Left hindlimb (tissue), 1 donor: ENCODE measurements around the gene COL13A1.

Experiments
- DNase-seq: peaks from one replicate; pipeline ENCODE4 v3.0.0-alpha.2; 2018

COL13A1 gene

GRCh38 chr10:69825604-69826003, 23.9 kb downstream of the COL13A1 start:
- peak; percentile 68 for DNase-seq

- no peak for DNase-seq
These were observed 24.4 kb downstream of the COL13A1 start for GRCh38 chr10:69826094-69826493.

GRCh38 chr10:69826789-69827554, 25.3 kb downstream of the COL13A1 start:
- DNase-seq = no peak

GRCh38 chr10:69828144-69828870, 26.6 kb downstream of the COL13A1 start:
- DNase-seq = no peak

GRCh38 chr10:69829775-69830174, 28.1 kb downstream of the COL13A1 start:
- DNase-seq = no peak

GRCh38 chr10:69831231-69831855, 29.6 kb downstream of the COL13A1 start:
- DNase-seq = no peak

- DNase-seq = no peak
These were observed 33.5 kb downstream of the COL13A1 start for GRCh38 chr10:69835233-69835632.

GRCh38 chr10:69835875-69836730, 34.4 kb downstream of the COL13A1 start:
- no peak for DNase-seq

GRCh38 chr10:69836731-69837030, 35.0 kb downstream of the COL13A1 start:
- no peak for DNase-seq

GRCh38 chr10:69837261-69837660, 35.6 kb downstream of the COL13A1 start:
- no peak for DNase-seq

GRCh38 chr10:69838418-69838817, 36.7 kb downstream of the COL13A1 start:
- DNase-seq = no peak

GRCh38 chr10:69838853-69839252, 37.1 kb downstream of the COL13A1 start:
- DNase-seq = no peak

GRCh38 chr10:69839696-69840345, 38.1 kb downstream of the COL13A1 start:
- DNase-seq = no peak

GRCh38 chr10:69840773-69841172, 39.1 kb downstream of the COL13A1 start:
- DNase-seq = no peak

GRCh38 chr10:69842020-69842419, 40.3 kb downstream of the COL13A1 start:
- DNase-seq = no peak

GRCh38 chr10:69842882-69843281, 41.2 kb downstream of the COL13A1 start:
- no peak for DNase-seq

GRCh38 chr10:69843923-69844322, 42.2 kb downstream of the COL13A1 start:
- no peak for DNase-seq

GRCh38 chr10:69844698-69845097, 43.0 kb downstream of the COL13A1 start:
- DNase-seq = no peak

- peak; percentile 67 for DNase-seq
These were observed 44.0 kb downstream of the COL13A1 start for GRCh38 chr10:69845574-69846292.

- no peak for DNase-seq
These were observed 44.7 kb downstream of the COL13A1 start for GRCh38 chr10:69846293-69846921.

- no peak for DNase-seq
These were observed 45.8 kb downstream of the COL13A1 start for GRCh38 chr10:69847458-69847857.
